IPS-20b (cell line): ENCODE data around the gene COQ3.

Experiments used
- H3K27ac ChIP-seq: one replicate; pipeline ENCODE4 v1.5.1; 2013; ENCODE audit warnings: low read length
- H3K27me3 ChIP-seq: 2 replicates; pipeline ENCODE4 v1.6.1; 2013; ENCODE audit warnings: mild to moderate bottlenecking, low read length, inconsistent platforms; ENCODE audit not compliant: insufficient read depth
- H3K36me3 ChIP-seq: 2 replicates; pipeline ENCODE4 v1.6.1; 2013; ENCODE audit warnings: low read depth, mild to moderate bottlenecking, inconsistent platforms, low read length, moderate library complexity; ENCODE audit not compliant: insufficient read depth
- H3K4me1 ChIP-seq: 2 replicates; pipeline ENCODE4 v1.6.1; 2013; ENCODE audit warnings: mild to moderate bottlenecking, control low read depth, inconsistent platforms, low read length, moderate library complexity; ENCODE audit not compliant: insufficient read depth
- H3K4me3 ChIP-seq: 2 replicates; pipeline ENCODE4 v1.5.1; 2013; ENCODE audit warnings: mild to moderate bottlenecking, low read length, inconsistent platforms
- H3K9ac ChIP-seq: 2 replicates; pipeline ENCODE4 v1.6.1; 2013; ENCODE audit warnings: low read depth, mild to moderate bottlenecking, inconsistent platforms, low read length, moderate library complexity
- H3K9me3 ChIP-seq: 2 replicates; pipeline ENCODE4 v1.6.1; 2013; ENCODE audit warnings: mild to moderate bottlenecking, low read depth, low read length, inconsistent platforms; ENCODE audit not compliant: insufficient read depth

Gene COQ3

DNA sequence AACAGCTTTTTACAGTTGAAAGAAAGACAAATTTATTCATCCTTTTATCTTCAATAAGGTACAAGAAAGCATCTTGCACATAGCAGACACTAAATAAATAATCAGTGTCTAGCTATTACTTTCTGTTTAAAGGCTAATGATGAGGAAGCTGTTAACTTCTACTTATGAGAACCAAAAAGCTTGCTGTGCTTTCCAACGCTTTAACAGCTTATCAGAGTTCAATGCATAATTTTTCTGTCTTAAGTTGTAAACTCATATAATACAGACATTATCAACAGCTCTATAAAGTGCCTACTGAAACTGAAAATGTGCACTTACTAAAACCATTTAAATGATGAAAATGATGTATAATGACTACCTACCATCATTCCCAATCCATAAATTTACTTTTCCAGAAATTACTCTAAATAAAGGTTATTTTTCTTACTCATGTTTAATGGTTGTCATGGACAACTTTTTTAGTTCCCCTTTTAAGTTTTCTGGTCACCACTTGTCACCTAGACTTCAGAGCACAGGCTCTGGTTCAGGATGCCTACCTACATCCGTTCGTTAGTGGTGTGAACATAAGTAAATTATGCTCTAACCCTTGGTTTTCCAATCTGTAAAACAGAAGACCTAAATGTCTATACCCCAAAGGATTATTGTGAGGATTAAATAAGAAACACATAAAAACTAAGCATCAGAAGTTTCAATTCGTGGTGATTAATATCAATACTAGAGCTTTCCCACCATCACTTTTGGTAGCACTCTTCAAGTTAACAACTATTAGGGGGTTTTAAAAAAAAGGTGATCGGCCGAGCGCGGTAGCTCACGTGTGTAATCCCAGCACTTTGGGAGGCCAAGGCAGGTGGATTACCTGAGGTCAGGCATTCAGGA, 23.1 kb upstream of the COQ3 start:
- H3K36me3 ChIP-seq: peaks cover 55% of the 10 kb centered on the region
- no peak overlapping the region for H3K9ac ChIP-seq
- H3K27ac ChIP-seq: no peak overlapping the region
- no peaks in the 10 kb centered on the region for H3K9me3 ChIP-seq
- H3K4me1 ChIP-seq: no peaks in the 10 kb centered on the region; the same call in 1 of the 2 replicates
- no peak overlapping the region for H3K4me3 ChIP-seq
- no peaks in the 10 kb centered on the region for H3K27me3 ChIP-seq

- Histone ChIP-seq H3K9ac (no peak overlapping the region), H3K9me3 (no peaks in the 10 kb centered on the region), H3K4me3 (no peak overlapping the region), H3K27ac (no peak overlapping the region), H3K27me3 (no peaks in the 10 kb centered on the region), H3K36me3 (peaks cover 57% of the 10 kb centered on the region), H3K4me1 (no peaks in the 10 kb centered on the region; the same call in 1 of the 2 replicates)
These were observed 22.2 kb upstream of the COQ3 start for GRCh38 chr6:99416226-99416625.

DNA sequence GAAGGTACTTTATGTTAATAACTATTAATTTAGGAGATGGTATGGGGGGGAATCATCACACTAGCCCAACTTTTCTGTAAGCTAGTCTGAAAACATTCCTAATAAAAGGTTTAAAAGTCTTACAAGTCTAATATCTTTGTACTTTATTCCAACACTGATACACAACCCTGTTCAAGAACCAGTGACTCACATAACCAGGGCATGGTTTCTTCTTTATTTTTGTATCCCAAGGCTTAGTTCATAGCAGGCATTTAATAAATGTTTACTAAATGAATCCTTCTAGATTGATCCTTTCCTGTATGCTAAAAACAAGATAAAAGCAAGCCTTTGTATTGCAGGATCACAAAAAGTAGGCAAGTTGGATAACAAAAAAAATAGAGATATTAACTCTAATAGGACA, 21.5 kb upstream of the COQ3 start:
- no peak overlapping the region for H3K9ac ChIP-seq
- H3K4me1 ChIP-seq: no peaks in the 10 kb centered on the region
- H3K4me3 ChIP-seq: no peak overlapping the region
- peaks cover 63% of the 10 kb centered on the region for H3K36me3 ChIP-seq
- no peaks in the 10 kb centered on the region for H3K27me3 ChIP-seq
- H3K27ac ChIP-seq: no peak overlapping the region
- H3K9me3 ChIP-seq: no peaks in the 10 kb centered on the region

GRCh38 chr6:99412065-99412464, 18.1 kb upstream of the COQ3 start:
- H3K27ac ChIP-seq: no peak overlapping the region
- no peaks in the 10 kb centered on the region for H3K9me3 ChIP-seq
- H3K9ac ChIP-seq: no peak overlapping the region
- no peak overlapping the region for H3K4me3 ChIP-seq
- H3K36me3 ChIP-seq: peaks cover 94% of the 10 kb centered on the region
- no peaks in the 10 kb centered on the region for H3K4me1 ChIP-seq
- no peaks in the 10 kb centered on the region for H3K27me3 ChIP-seq

DNA sequence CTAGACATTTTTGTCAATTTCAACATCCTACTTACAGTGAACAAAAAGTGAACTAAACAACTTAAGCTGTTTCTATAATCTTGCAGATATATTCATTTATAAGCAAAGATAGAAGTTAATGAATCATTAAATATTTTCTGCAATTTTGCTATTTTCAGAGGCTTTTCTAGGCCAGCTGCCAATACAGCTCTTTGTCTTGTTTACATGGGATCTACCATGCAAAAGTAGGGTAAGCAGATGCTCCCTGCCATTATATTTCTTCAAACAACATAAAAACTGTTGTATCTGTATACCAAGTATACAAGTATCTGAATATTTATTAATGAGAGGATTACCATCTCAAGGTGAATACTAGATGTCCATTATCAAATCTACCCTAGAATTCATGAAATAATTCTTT, 15.7 kb upstream of the COQ3 start:
- H3K27ac ChIP-seq: no peak overlapping the region
- H3K9ac ChIP-seq: no peak overlapping the region
- no peaks in the 10 kb centered on the region for H3K9me3 ChIP-seq
- H3K27me3 ChIP-seq: no peaks in the 10 kb centered on the region
- H3K36me3 ChIP-seq: peaks cover 100% of the 10 kb centered on the region
- H3K4me3 ChIP-seq: no peak overlapping the region
- H3K4me1 ChIP-seq: no peaks in the 10 kb centered on the region

GRCh38 chr6:99407076-99407475, 13.1 kb upstream of the COQ3 start:
- Histone ChIP-seq H3K9ac (no peak overlapping the region), H3K4me3 (no peak overlapping the region), H3K4me1 (no peaks in the 10 kb centered on the region), H3K27ac (no peak overlapping the region), H3K36me3 (peaks cover 100% of the 10 kb centered on the region), H3K27me3 (no peaks in the 10 kb centered on the region), H3K9me3 (no peaks in the 10 kb centered on the region)

- Histone ChIP-seq H3K36me3 (peaks cover 100% of the 10 kb centered on the region), H3K27me3 (no peaks in the 10 kb centered on the region), H3K4me3 (no peak overlapping the region), H3K9ac (no peak overlapping the region), H3K4me1 (no peaks in the 10 kb centered on the region), H3K9me3 (no peaks in the 10 kb centered on the region), H3K27ac (no peak overlapping the region)
These were observed 8.5 kb upstream of the COQ3 start for GRCh38 chr6:99402448-99402847.

- no peak overlapping the region for H3K9ac ChIP-seq
- H3K4me1 ChIP-seq: peaks cover 3% of the 10 kb centered on the region; the same call in 1 of the 2 replicates
- no peaks in the 10 kb centered on the region for H3K27me3 ChIP-seq
- peaks cover 51% of the 10 kb centered on the region for H3K36me3 ChIP-seq
- no peak overlapping the region for H3K4me3 ChIP-seq
- no peaks in the 10 kb centered on the region for H3K9me3 ChIP-seq
- H3K27ac ChIP-seq: no peak overlapping the region
These were observed 3.3 kb upstream of the COQ3 start for GRCh38 chr6:99397287-99397686.

GRCh38 chr6:99393366-99393697, 663 bp downstream of the COQ3 start:
- Histone ChIP-seq H3K27me3 (no peaks in the 10 kb centered on the region), H3K4me1 (peaks cover 3% of the 10 kb centered on the region; the same call in 1 of the 2 replicates), H3K9ac (peak overlapping the region; percentile 97), H3K4me3 (peak overlapping the region; percentile 93), H3K9me3 (no peaks in the 10 kb centered on the region), H3K27ac (peak overlapping the region; percentile 74), H3K36me3 (peaks cover 12% of the 10 kb centered on the region)

- Histone ChIP-seq H3K27me3 (no peaks in the 10 kb centered on the region), H3K9ac (no peak overlapping the region), H3K9me3 (no peaks in the 10 kb centered on the region), H3K36me3 (no peaks in the 10 kb centered on the region), H3K4me3 (no peak overlapping the region), H3K4me1 (peaks cover 3% of the 10 kb centered on the region; the same call in 1 of the 2 replicates), H3K27ac (no peak overlapping the region)
These were observed 3.1 kb downstream of the COQ3 start for GRCh38 chr6:99390896-99391295.

- Histone ChIP-seq H3K27ac (no peak overlapping the region), H3K36me3 (no peaks in the 10 kb centered on the region), H3K9ac (no peak overlapping the region), H3K4me3 (no peak overlapping the region), H3K4me1 (no peaks in the 10 kb centered on the region), H3K9me3 (no peaks in the 10 kb centered on the region), H3K27me3 (no peaks in the 10 kb centered on the region)
These were observed 9.5 kb downstream of the COQ3 start for GRCh38 chr6:99384507-99384906.

DNA sequence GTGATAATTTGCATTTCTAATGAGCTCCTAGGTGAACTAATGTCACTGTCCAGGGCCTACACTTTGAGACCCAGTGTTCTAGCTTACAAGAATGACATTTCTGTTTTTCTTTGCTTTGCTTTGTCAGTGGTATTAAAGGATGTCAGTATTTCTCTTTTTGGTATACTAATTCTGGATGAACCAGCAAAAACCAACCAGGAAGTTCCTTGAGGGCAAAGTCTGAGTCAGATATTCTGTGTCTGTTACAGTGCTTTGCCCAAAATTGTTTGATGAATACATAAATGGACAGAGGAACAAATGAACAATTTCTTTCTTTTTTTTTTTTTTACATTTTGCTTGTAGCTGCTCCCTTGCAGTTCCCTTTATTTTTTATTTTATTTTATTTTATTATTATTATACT, 15.4 kb downstream of the COQ3 start:
- Histone ChIP-seq H3K4me3 (no peak overlapping the region), H3K4me1 (no peaks in the 10 kb centered on the region), H3K9me3 (no peaks in the 10 kb centered on the region), H3K27me3 (no peaks in the 10 kb centered on the region), H3K27ac (no peak overlapping the region), H3K9ac (no peak overlapping the region), H3K36me3 (no peaks in the 10 kb centered on the region)
